GM19193 (cell line): ENCODE measurements around the gene HYAL1.

ENCODE experiments used
- POLR2A ChIP-seq: IDR thresholded peaks from 4 replicates; pipeline ENCODE4 v1.6.1; 2011; ENCODE audit not compliant: insufficient read depth, insufficient read length; ENCODE audit errors: extremely low read depth

HYAL1 gene

DNA sequence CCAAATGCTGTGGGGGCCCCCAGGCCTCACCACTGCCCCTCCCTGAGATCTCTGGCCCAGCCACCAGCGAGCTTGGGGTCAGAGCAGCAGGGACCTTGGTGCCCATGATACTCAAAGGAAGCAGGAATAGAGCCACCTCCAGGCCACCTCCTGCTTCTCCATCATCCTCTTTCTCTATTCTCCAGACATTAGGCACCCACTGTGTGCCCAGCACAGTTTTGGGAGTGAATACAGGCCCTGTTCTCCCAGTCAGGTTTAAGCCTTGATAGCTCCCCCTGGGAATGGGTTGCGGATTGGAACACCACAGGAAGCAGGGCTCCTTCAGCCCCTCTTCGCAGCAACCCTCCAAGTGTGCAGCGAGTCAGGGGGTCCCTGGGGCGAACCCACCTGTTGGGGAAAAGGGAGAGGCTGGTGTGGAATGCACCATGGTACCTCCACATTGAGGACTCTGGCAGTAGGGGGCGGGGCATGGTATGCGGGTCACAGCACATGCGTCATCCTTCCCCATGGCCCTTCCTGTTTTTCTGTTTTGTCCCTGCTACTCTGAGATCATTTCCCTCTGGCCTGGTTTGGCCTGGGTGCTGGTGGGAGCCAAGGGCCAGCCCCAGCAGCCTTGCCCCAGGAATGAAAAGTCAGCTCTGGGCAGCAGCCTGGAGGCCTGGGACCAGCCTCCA, 48.7 kb downstream of the HYAL1 start:
- TF ChIP-seq POLR2A: no peak

DNA sequence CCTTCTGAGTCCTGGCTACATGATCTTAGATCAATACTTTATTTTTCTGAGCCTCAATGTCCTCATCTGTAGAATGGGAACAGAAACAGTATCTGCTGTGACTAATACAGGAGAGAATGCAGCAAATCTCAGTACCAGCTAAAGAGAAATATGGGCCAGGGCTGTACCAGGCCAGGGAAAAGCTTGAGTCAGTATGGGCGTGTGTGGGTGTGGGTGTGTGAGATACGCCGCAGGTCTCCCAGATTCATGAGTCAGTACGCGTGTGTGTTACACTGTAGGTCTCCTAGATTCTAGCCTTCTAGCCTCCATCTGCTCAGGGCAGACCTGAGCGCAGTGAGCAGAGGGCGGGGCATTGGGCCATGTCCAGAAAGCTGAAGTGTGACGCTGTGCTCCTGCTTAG, 52.2 kb downstream of the HYAL1 start:
- TF ChIP-seq POLR2A: no peak

DNA sequence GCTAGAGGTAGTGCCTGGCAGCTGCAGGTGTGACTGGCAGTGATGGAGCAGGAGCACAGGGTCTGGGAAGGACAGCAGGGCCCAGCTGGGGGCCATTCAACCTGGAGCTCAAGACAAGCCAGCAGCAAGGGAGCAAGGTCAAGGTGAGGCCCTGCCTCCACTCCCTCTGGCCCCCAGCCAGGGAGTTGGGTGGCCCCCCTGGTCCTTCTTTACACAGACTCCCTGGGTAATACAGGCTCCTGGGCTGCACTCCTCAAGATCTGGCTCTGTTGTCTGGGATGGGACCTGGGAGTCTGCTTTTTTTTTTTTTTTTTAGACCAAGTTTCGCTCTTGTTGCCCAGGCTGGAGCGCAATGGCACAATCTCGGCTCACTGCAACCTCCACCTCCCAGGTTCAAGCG, 52.9 kb downstream of the HYAL1 start:
- no peak for TF ChIP-seq POLR2A
